Lung (tissue), 12 donors: ENCODE results near the gene CYP2A13. TPM values are rescaled to one million over a fixed set of nuclear protein-coding genes. Genes with fewer than 3 reads are reported as not detected.

ENCODE experiments used
- ATAC-seq: fragments of 200-7000 bp; cut with Tn5 transposase; one replicate; pipeline ENCODE4 v1.9.1; 2020; ENCODE audit warnings: moderate number of reproducible peaks; ENCODE audit not compliant: insufficient read depth, low FRiP score
- DNase-seq, 3 donors: peaks; one replicate each; pipeline ENCODE4 v3.0.0-alpha.2; 2013 to 2017
- H3K27ac ChIP-seq, 2 donors: one replicate each; pipeline ENCODE4 v1.5.1; 2013; ENCODE audit warnings: mild to moderate bottlenecking in 2 of 2, moderate library complexity in 2 of 2, control low read depth in 1 of 2, inconsistent platforms in 1 of 2, low read depth in 1 of 2, low read length in 1 of 2
- H3K27me3 ChIP-seq, 3 donors: one replicate each; pipeline ENCODE4 v1.5.1; 2013; ENCODE audit warnings: low read length in 2 of 3; ENCODE audit not compliant: control insufficient read depth in 3 of 3, insufficient read depth in 3 of 3
- H3K36me3 ChIP-seq, 4 donors: one replicate each; pipeline ENCODE4 v1.5.1; 2013; ENCODE audit warnings: low read length in 4 of 4, mild to moderate bottlenecking in 1 of 4, moderate library complexity in 1 of 4; ENCODE audit not compliant: control insufficient read depth in 4 of 4, insufficient read depth in 4 of 4
- H3K4me1 ChIP-seq, 5 donors: one replicate each; pipeline ENCODE4 v1.5.1; 2013; ENCODE audit warnings: low read length in 5 of 5, mild to moderate bottlenecking in 2 of 5, moderate library complexity in 1 of 5; ENCODE audit not compliant: control insufficient read depth in 5 of 5, insufficient read depth in 5 of 5
- H3K4me3 ChIP-seq: one replicate; pipeline ENCODE4 v1.5.1; 2013; ENCODE audit warnings: mild to moderate bottlenecking, control low read depth, moderate library complexity
- H3K9ac ChIP-seq, 2 donors: one replicate each; pipeline ENCODE4 v1.5.1; 2013; ENCODE audit warnings: low read length in 2 of 2, control low read depth in 1 of 2; ENCODE audit not compliant: insufficient read depth in 1 of 2
- H3K9me3 ChIP-seq, 4 donors: one replicate each; pipeline ENCODE4 v1.5.1; 2013; ENCODE audit warnings: low read length in 3 of 4, mild to moderate bottlenecking in 1 of 4, moderate library complexity in 1 of 4; ENCODE audit not compliant: control insufficient read depth in 4 of 4, insufficient read depth in 3 of 4
- WGBS, 2 donors: extraction: QIAGEN DNeasy Blood & Tissue Kit; methylation state at CpG; one replicate each; pipeline ENCODE4 v1.1.7; 2013; 5-methylcytosine and 5-hydroxymethylcytosine counted together
- polyA plus RNA-seq, 2 donors: library from polyadenylated mRNA; stranded (reverse); fragments of 200-250 nt; gene quantifications; one replicate each; pipeline ENCODE4 v1.2.1, GENCODE V29; 2013
- total RNA-seq, 2 donors: library from RNA; depleted of rRNA in 1 of 2; stranded (reverse); fragments of >200 nt in 1 of 2; gene quantifications; one replicate each; pipeline ENCODE4 v1.2.1, GENCODE V29; 2014 to 2021
- TF ChIP-seq, protein P1 (sequence below): IDR thresholded peaks from 2 replicates; pipeline ENCODE4 v1.5.1; 2012; ENCODE audit warnings: mild to moderate bottlenecking; ENCODE audit errors: control extremely low read depth, extremely low read depth
- donor health status: control.
- donor health status: control.
- donor health status: Bipolar disorder and iron deficiency.
- donor health status: healthy.
- donor health status: DM: yes; HTN: yes; CAD: no.

The CYP2A13 gene
- total and polyA plus RNA-seq, 4 donors: 0.18 to 1.3 (median 0.28) TPM

DNA sequence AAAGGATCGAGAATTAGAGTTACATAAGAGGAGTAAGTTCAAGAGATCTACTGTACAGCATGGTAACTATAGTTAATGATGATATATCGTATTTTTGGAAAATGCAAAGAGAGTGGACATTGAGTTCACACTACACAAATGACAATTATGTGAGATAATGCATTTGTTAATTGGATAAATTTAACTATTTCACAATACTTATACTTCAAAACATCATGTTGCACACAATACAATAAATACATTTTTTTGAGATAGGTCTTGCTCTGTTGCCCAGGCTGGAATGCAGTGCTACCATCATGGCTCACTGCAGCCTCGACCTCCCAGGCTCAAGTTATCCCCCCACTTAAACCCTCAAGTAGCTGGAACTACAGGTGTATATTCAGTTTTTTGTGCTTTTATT lies 17.9 kb downstream of the CYP2A13 start:
- Histone ChIP-seq H3K4me1 (no peaks in the 10 kb centered on the region), H3K4me3 (no peak overlapping the region), H3K9me3 (peaks cover 0 to under 1% (median 0%) of the 10 kb centered on the region in 4 donors), H3K27ac (no peak overlapping the region), H3K27me3 (no peaks in the 10 kb centered on the region), H3K36me3 (no peaks in the 10 kb centered on the region), H3K9ac (no peak overlapping the region)
- 79 to 85% methylated on average over 3 of the region's 3 CpGs for WGBS, 2 donors
- TF ChIP-seq, protein P1, sequence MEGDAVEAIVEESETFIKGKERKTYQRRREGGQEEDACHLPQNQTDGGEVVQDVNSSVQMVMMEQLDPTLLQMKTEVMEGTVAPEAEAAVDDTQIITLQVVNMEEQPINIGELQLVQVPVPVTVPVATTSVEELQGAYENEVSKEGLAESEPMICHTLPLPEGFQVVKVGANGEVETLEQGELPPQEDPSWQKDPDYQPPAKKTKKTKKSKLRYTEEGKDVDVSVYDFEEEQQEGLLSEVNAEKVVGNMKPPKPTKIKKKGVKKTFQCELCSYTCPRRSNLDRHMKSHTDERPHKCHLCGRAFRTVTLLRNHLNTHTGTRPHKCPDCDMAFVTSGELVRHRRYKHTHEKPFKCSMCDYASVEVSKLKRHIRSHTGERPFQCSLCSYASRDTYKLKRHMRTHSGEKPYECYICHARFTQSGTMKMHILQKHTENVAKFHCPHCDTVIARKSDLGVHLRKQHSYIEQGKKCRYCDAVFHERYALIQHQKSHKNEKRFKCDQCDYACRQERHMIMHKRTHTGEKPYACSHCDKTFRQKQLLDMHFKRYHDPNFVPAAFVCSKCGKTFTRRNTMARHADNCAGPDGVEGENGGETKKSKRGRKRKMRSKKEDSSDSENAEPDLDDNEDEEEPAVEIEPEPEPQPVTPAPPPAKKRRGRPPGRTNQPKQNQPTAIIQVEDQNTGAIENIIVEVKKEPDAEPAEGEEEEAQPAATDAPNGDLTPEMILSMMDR: no peak
- no peak for ATAC-seq
- no peak for DNase-seq

DNA sequence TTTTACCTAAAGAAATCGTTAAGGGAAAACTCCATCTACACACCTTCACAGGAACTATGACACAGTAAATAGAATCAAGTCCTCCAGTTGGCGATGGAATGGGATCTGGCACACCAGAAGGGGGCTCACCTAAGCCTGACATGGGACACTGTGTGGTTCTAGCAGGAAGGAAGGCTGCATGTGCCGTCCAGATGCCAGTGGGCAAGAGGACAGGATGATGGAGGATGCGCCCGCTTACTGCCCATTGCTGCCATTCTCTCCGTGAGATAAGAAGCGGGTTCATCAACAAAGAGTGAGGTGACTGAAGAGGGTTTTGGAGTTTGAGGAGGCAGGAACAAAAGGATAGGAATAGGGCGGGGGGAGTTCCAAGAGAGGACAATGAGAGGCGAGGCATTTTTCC lies 23.0 kb downstream of the CYP2A13 start:
- no peaks in the 10 kb centered on the region for H3K27me3 ChIP-seq
- DNase-seq (no peak), ATAC-seq (no peak)
- H3K4me1 ChIP-seq: peaks cover 0 to 3% (median 0%) of the 10 kb centered on the region in 5 donors
- TF ChIP-seq, protein P1: no peak
- H3K4me3 ChIP-seq: no peak overlapping the region
- 84 to 88% methylated on average over 9 of the region's 9 CpGs for WGBS, 2 donors
- no peak overlapping the region for H3K27ac ChIP-seq
- H3K36me3 ChIP-seq: no peaks in the 10 kb centered on the region
- peaks cover 0 to 2% (median 0%) of the 10 kb centered on the region in 4 donors for H3K9me3 ChIP-seq
- H3K9ac ChIP-seq: no peak overlapping the region

DNA sequence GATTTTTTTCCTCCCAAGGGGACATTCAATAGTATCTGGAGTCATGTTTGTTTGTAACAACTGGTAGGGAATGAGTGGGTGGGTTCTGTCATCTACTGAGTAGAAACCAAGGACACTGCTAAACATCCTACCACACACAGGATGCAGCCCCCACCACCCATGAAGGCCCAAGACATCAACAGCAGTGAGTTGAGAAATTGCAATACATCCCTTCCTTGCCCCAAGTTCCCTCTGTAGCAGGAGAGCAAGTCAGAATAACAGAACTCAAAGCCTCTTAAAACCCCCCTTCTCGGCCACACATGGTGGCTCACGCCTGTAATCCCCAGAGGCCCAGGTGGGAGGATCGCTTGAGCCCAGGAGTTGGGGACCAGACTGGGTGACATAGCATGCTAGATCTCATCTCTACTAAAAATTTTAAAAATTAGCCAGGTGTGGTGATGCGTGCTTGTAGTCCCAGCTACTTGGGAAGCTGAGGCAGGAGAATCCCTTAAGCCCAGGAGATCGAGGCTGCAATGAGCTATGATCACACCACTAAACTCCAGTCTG lies 23.6 kb downstream of the CYP2A13 start:
- no peaks in the 10 kb centered on the region for H3K36me3 ChIP-seq
- no peaks in the 10 kb centered on the region for H3K27me3 ChIP-seq
- 92 to 94% methylated on average over 5 of the region's 5 CpGs for WGBS, 2 donors
- peaks cover 0 to 3% (median 0%) of the 10 kb centered on the region in 5 donors for H3K4me1 ChIP-seq
- no peak overlapping the region for H3K4me3 ChIP-seq
- no peak for DNase-seq
- H3K9me3 ChIP-seq: peaks cover 0 to 2% (median 0%) of the 10 kb centered on the region in 4 donors
- TF ChIP-seq, protein P1: no peak
- ATAC-seq: no peak
- H3K27ac ChIP-seq: no peak overlapping the region
- H3K9ac ChIP-seq: no peak overlapping the region

DNA sequence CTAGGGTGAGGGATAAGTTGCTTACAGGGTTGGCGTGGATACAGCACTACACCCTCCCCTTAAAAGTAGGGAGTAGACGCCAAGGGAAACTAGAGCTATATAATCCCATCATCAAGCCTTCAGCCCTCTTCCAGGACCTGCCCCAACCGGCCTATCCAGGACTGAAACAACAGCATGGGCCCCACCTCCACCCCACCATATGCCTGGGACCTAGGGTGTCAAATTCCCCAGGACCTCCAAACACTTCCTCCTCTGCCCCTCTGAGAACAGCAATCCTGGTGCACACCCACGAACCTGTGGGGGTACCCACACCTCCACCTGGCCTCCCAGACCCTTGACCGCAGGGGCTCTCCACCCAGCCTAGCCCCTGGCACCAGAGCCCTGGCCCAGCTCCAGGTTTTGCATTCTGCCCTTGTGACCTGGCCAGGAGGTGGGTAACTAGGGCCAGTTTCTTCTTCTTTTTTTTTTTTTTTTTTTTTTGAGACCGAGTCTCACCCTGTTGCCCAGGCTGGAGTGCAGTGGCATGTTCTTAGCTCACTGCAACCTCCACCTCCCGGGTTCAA lies 24.6 kb downstream of the CYP2A13 start:
- H3K9ac ChIP-seq: no peak overlapping the region
- TF ChIP-seq, protein P1: no peak
- H3K9me3 ChIP-seq: peaks cover 0 to 2% (median 0%) of the 10 kb centered on the region in 4 donors
- no peak overlapping the region for H3K4me3 ChIP-seq
- DNase-seq (no peak), ATAC-seq (no peak)
- peaks cover 0 to 3% (median 0%) of the 10 kb centered on the region in 5 donors for H3K4me1 ChIP-seq
- H3K36me3 ChIP-seq: no peaks in the 10 kb centered on the region
- 70 to 79% methylated on average over 7 of the region's 7 CpGs for WGBS, 2 donors
- no peaks in the 10 kb centered on the region for H3K27me3 ChIP-seq
- H3K27ac ChIP-seq: no peak overlapping the region
